ENCODE measurements around the gene EXOC4. TPM values are rescaled to one million over a fixed set of nuclear protein-coding genes. Genes with fewer than 3 reads are reported as not detected.

EXOC4 gene
- total and polyA plus RNA-seq, 2 of the 8 experiments (the other 6 are each of a cell fraction or from before 2014, with no cell fraction given) = 27.0 to 67.3 TPM

- DNase-seq (ENCODE audit: low read depth in 1 of 2, low spot score in 2 of 2) (no peak), FAIRE-seq (no peak)
- no peak overlapping the region for H4K8ac ChIP-seq (ENCODE audit: extremely low read depth, insufficient read depth, low read length)
- no peak overlapping the region for H2AK5ac ChIP-seq (ENCODE audit: low read depth, low read length)
- H3K4me3 ChIP-seq (ENCODE audit: extremely low read depth in 1 of 4, insufficient read depth in 2 of 4, low read depth in 3 of 4, low read length in 4 of 4) = no peak overlapping the region
- H3K36me3 ChIP-seq (ENCODE audit: control insufficient read depth in 2 of 4, insufficient read depth in 4 of 4, low read length in 3 of 4) = no peaks in the 10 kb centered on the region
- no peak overlapping the region for H2BK5ac ChIP-seq (ENCODE audit: low read depth, low read length)
- no peak overlapping the region for H3K4ac ChIP-seq (replicated peaks; ENCODE audit: insufficient read length, low read depth, low read length)
- H3K56ac ChIP-seq (replicated peaks; ENCODE audit: insufficient read length, low read depth, low read length) = no peak overlapping the region
- no peak overlapping the region for H2BK20ac ChIP-seq (ENCODE audit: low read length)
- no peak overlapping the region for H2BK120ac ChIP-seq (replicated peaks; ENCODE audit: low read depth, low read length)
- H3K14ac ChIP-seq (ENCODE audit: insufficient read length) = no peak overlapping the region
- no peak overlapping the region for H3K9ac ChIP-seq (replicated peaks in 1 of 4; ENCODE audit: extremely low read depth in 1 of 4, low read depth in 3 of 4, low read length in 3 of 4)
- H4K91ac ChIP-seq (replicated peaks; ENCODE audit: insufficient read length, low read length) = no peak overlapping the region
- no peaks in the 10 kb centered on the region for H3K4me1 ChIP-seq (replicated peaks in 1 of 4; ENCODE audit: control insufficient read depth in 3 of 4, insufficient read depth in 4 of 4, low read length in 3 of 4)
- H2BK15ac ChIP-seq (ENCODE audit: low read length) = no peak overlapping the region
- no peak overlapping the region for H4K5ac ChIP-seq (ENCODE audit: insufficient read length, low read depth, low read length)
- no peak overlapping the region for H2AFZ ChIP-seq (ENCODE audit: low read length)
- no peak overlapping the region for H3K23ac ChIP-seq (ENCODE audit: insufficient read length)
- no peak overlapping the region for H2BK12ac ChIP-seq (ENCODE audit: low read depth, low read length)
- no peak overlapping the region for H3K18ac ChIP-seq (ENCODE audit: extremely low read depth, low read length)
- no peaks in the 10 kb centered on the region for H3K79me1 ChIP-seq (ENCODE audit: low read depth, low read length)
- ChIA-PET POLR2A (ENCODE audit: partially characterized antibody) (interaction anchor here (0.6 kb wide), 1 partner anchor 101 kb away, joined by 3 read pairs; no protein-coding TSS in a partner anchor), CTCF (ENCODE audit: partially characterized antibody) (no interaction called here)
- no peaks in the 10 kb centered on the region for H3K23me2 ChIP-seq (ENCODE audit: low read depth, low read length)
- WGBS, 2 experiments (ENCODE audit: extremely low coverage in 1 of 2, insufficient coverage in 1 of 2, insufficient read length in 1 of 2, insufficient replicate concordance in 2 of 2, low coverage in 1 of 2, low lambda C conversion rate in 2 of 2, missing lambda C conversion rate in 1 of 2) = 86% methylated on average over 7 of the region's 7 CpGs; no CpG with 5 or more reads in 1 of the 2 experiments
- no peaks in the 10 kb centered on the region for H3K79me2 ChIP-seq (ENCODE audit: control insufficient read depth in 1 of 2, insufficient read depth in 2 of 2, low read length in 2 of 2)
- no peaks in the 10 kb centered on the region for H3K27me3 ChIP-seq (replicated peaks in 1 of 4; ENCODE audit: control insufficient read depth in 3 of 4, extremely low read depth in 1 of 4, insufficient read depth in 3 of 4, low read length in 3 of 4)
- no peak overlapping the region for H3K4me2 ChIP-seq (ENCODE audit: insufficient read depth in 1 of 2, low read depth in 2 of 2, low read length in 2 of 2)
- H3K9me3 ChIP-seq (ENCODE audit: insufficient read depth in 2 of 2, low read depth in 1 of 2, low read length in 1 of 2) = no peaks in the 10 kb centered on the region
- no peaks in the 10 kb centered on the region for H4K20me1 ChIP-seq (replicated peaks in 1 of 2; ENCODE audit: control insufficient read depth in 1 of 2, insufficient read depth in 2 of 2, low read length in 2 of 2)
- no peak overlapping the region for H3K27ac ChIP-seq (ENCODE audit: low read depth, low read length)
These were observed 635.4 kb downstream of the EXOC4 start for GRCh38 chr7:133888061-133888930.
